ENCODE data around the gene CPSF2. TPM values are rescaled to one million over a fixed set of nuclear protein-coding genes. Genes with fewer than 3 reads are reported as not detected.

The CPSF2 gene
- total RNA-seq, 1 experiment from 2014 or later, result 80.3 TPM

DNA sequence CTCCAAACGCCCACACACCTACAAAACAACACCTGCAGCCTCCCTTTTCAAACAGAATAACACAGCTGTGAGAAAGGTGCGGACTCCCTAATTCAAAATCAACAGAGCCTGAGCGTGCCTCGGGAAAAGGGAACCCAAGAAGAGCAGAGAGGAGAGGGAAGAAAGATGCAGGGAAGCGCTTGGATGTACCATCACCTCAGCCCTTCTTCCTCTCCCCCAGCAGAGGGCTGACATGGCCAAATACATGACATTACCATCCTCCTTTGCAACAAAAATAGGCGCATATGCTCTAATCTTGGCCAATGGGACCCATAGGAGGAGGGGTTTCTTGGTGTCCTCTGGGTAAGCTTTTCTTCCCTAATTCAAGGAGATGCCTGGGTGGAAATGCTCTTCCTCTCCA lies 78.0 kb downstream of the CPSF2 start:
- no peaks in the 10 kb centered on the region for H3K9me3 Mint-ChIP-seq (ENCODE audit: unreplicated experiment)
- no peaks in the 10 kb centered on the region for H3K36me3 Mint-ChIP-seq (ENCODE audit: insufficient read depth, unreplicated experiment)
- ChIA-PET POLR2A (no interaction called here), CTCF (no interaction called here)
- no peaks in the 10 kb centered on the region for H3K4me1 Mint-ChIP-seq (ENCODE audit: low read depth, unreplicated experiment)
- H3K27ac Mint-ChIP-seq (ENCODE audit: unreplicated experiment), result no peak overlapping the region
- no peaks in the 10 kb centered on the region; the same call in 1 of the 2 replicates for H3K27me3 ChIP-seq (replicated peaks; ENCODE audit: control insufficient read depth, insufficient read depth, low read length)
- peaks cover 3% of the 10 kb centered on the region for H3K27me3 Mint-ChIP-seq (ENCODE audit: insufficient read depth, unreplicated experiment)
- H3K9me3 ChIP-seq, result no peaks in the 10 kb centered on the region
- TF ChIP-seq, protein P1, sequence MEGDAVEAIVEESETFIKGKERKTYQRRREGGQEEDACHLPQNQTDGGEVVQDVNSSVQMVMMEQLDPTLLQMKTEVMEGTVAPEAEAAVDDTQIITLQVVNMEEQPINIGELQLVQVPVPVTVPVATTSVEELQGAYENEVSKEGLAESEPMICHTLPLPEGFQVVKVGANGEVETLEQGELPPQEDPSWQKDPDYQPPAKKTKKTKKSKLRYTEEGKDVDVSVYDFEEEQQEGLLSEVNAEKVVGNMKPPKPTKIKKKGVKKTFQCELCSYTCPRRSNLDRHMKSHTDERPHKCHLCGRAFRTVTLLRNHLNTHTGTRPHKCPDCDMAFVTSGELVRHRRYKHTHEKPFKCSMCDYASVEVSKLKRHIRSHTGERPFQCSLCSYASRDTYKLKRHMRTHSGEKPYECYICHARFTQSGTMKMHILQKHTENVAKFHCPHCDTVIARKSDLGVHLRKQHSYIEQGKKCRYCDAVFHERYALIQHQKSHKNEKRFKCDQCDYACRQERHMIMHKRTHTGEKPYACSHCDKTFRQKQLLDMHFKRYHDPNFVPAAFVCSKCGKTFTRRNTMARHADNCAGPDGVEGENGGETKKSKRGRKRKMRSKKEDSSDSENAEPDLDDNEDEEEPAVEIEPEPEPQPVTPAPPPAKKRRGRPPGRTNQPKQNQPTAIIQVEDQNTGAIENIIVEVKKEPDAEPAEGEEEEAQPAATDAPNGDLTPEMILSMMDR (IDR thresholded peaks at IDR 0.05; ENCODE audit: insufficient read depth in 1 of 2, low read depth in 1 of 2, low read length in 1 of 2, severe bottlenecking in 1 of 2, unreplicated experiment in 1 of 2), result no peak
- DNase-seq, result no peak
- no peak overlapping the region for H3K4me3 Mint-ChIP-seq (ENCODE audit: unreplicated experiment)
- intact Hi-C loops (cut with micrococcal nuclease; ENCODE audit: unreplicated experiment), result no loop called here
- no TSS peak for BruUV-seq (replicated peaks)
- H3K4me1 ChIP-seq, result no peaks in the 10 kb centered on the region
- H3K36me3 ChIP-seq (ENCODE audit: control insufficient read depth, insufficient read depth, low read length), result no peaks in the 10 kb centered on the region
- H3K4me3 ChIP-seq (ENCODE audit: low read depth, low read length), result no peak overlapping the region

DNA sequence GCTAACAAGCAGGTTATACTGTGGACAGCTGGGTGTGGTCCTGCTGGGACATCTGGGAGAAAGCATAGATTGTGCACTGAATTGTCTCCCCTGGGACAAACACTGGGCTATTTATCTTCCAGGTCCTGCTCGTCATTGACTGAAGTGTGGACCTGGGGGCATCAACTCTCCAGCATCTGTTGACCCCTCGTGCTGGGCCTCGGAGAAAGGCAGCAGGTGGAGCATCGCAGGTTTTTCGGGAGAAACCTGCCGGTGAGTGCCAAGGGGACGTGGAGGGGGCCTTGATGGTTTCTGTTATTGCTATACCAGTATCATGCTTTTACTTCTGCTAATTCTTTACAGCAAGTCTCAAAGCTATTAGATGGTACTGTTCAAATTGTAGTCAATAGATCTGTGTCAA lies 81.3 kb downstream of the CPSF2 start:
- Histone ChIP-seq H3K36me3 (ENCODE audit: control insufficient read depth, insufficient read depth, low read length) (no peaks in the 10 kb centered on the region), H3K4me3 (ENCODE audit: low read depth, low read length) (no peak overlapping the region), H3K9me3 (no peaks in the 10 kb centered on the region), H3K4me1 (no peaks in the 10 kb centered on the region), H3K27me3 (replicated peaks; ENCODE audit: control insufficient read depth, insufficient read depth, low read length) (no peaks in the 10 kb centered on the region; the same call in 1 of the 2 replicates)
- peaks cover 3% of the 10 kb centered on the region for H3K27me3 Mint-ChIP-seq (ENCODE audit: insufficient read depth, unreplicated experiment)
- no peaks in the 10 kb centered on the region for H3K9me3 Mint-ChIP-seq (ENCODE audit: unreplicated experiment)
- intact Hi-C loops (cut with micrococcal nuclease; ENCODE audit: unreplicated experiment), result no loop called here
- ChIA-PET CTCF (no interaction called here), POLR2A (no interaction called here)
- H3K27ac Mint-ChIP-seq (ENCODE audit: unreplicated experiment), result no peak overlapping the region
- no peaks in the 10 kb centered on the region for H3K4me1 Mint-ChIP-seq (ENCODE audit: low read depth, unreplicated experiment)
- TF ChIP-seq, protein P1 (IDR thresholded peaks at IDR 0.05; ENCODE audit: insufficient read depth in 1 of 2, low read depth in 1 of 2, low read length in 1 of 2, severe bottlenecking in 1 of 2, unreplicated experiment in 1 of 2), result no peak
- no peak for DNase-seq
- H3K36me3 Mint-ChIP-seq (ENCODE audit: insufficient read depth, unreplicated experiment), result no peaks in the 10 kb centered on the region
- BruUV-seq (replicated peaks), result no TSS peak
- H3K4me3 Mint-ChIP-seq (ENCODE audit: unreplicated experiment), result no peak overlapping the region

DNA sequence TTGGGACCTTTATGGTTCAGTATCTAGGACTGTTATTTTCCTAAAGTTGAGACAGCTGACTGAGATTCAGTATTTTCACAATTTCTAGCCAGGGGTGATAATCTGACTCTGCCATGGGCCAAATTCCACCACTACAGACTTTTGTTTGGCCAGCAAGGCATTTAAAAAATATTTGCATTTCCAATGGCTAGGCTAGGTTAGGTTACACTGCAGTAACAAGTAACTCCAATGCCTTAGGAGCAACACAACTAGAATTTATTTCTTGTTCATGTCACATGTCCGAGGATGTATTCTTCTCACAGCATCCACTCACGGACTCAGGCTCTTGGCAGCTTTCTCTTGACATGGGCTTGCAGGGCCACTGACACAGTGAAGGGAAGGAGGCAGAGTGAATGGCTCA lies 83.0 kb downstream of the CPSF2 start:
- ChIA-PET CTCF (no interaction called here), POLR2A (no interaction called here)
- TF ChIP-seq, protein P1 (IDR thresholded peaks at IDR 0.05; ENCODE audit: insufficient read depth in 1 of 2, low read depth in 1 of 2, low read length in 1 of 2, severe bottlenecking in 1 of 2, unreplicated experiment in 1 of 2), result no peak
- H3K4me1 Mint-ChIP-seq (ENCODE audit: low read depth, unreplicated experiment), result no peaks in the 10 kb centered on the region
- no peak overlapping the region for H3K4me3 Mint-ChIP-seq (ENCODE audit: unreplicated experiment)
- H3K27ac Mint-ChIP-seq (ENCODE audit: unreplicated experiment), result no peak overlapping the region
- intact Hi-C loops (cut with micrococcal nuclease; ENCODE audit: unreplicated experiment), result no loop called here
- DNase-seq, result no peak
- Histone ChIP-seq H3K9me3 (no peaks in the 10 kb centered on the region), H3K4me1 (no peaks in the 10 kb centered on the region), H3K4me3 (ENCODE audit: low read depth, low read length) (no peak overlapping the region), H3K27me3 (replicated peaks; ENCODE audit: control insufficient read depth, insufficient read depth, low read length) (no peaks in the 10 kb centered on the region; the same call in 1 of the 2 replicates), H3K36me3 (ENCODE audit: control insufficient read depth, insufficient read depth, low read length) (no peaks in the 10 kb centered on the region)
- H3K36me3 Mint-ChIP-seq (ENCODE audit: insufficient read depth, unreplicated experiment), result peaks cover 4% of the 10 kb centered on the region
- BruUV-seq (replicated peaks), result no TSS peak
- peaks cover 5% of the 10 kb centered on the region for H3K27me3 Mint-ChIP-seq (ENCODE audit: insufficient read depth, unreplicated experiment)
- H3K9me3 Mint-ChIP-seq (ENCODE audit: unreplicated experiment), result no peaks in the 10 kb centered on the region
